Thyroid gland (tissue), 4 donors: ENCODE results near the gene COBLL1.

Experiments used
- POLR2A ChIP-seq, 2 donors: fragments of 450-650 bp; IDR thresholded peaks; one replicate each; pipeline ENCODE4 v1.6.1; 2017; ENCODE audit warnings: antibody characterized with exemption in 2 of 2, mild to moderate bottlenecking in 2 of 2, moderate library complexity in 1 of 2
- TF ChIP-seq, protein P1 (sequence below), 6 experiments: fragments of 200-600 bp in 3 of 6; fragments of 450-650 bp in 3 of 6; sonication (generic) in 3 of 6; IDR thresholded peaks; one replicate each; pipeline ENCODE4 v1.5.1; 2016 to 2019; ENCODE audit warnings: antibody characterized with exemption in 6 of 6, mild to moderate bottlenecking in 2 of 6, inconsistent platforms in 1 of 6, moderate library complexity in 1 of 6

DNA sequence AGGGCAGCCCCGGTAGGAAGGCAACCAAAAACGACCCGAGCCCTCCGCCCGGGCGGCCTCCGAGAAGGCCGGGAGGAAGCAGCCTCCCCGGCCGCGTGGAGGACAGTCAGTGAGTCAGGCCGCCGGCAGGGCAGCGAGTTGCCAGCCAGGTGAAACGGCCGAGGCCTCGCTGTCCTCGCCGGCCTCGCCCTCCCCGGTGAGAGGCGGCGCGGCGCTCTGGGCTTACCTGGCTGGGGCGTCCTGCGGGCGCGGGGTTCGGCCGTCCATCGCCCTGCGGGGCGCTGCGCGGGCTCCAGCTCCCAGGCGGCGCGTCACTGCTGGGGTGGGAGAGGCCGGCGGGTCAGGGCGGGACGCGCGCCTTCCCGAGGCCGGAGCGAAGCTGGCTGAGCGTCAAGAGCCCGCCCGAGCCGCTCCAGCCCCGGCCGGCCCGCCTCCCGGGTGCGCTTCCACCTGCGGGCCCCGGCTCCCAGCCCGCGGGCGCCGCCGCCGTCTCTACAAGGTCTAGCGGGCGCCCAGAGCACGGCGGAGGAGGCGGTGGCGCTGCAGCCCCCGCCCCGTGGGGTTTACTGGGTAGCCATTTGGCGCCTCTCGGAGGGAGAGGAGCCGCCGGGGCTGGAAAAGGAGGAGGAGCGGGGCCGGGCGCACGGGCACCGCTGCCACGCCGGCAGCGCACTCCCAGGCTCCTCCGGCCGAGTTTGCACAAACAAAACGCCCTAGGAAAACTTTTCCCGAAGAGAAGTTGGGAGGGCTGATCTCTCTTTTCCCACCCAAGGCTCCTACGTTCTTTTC, 499 bp downstream of the COBLL1 start:
- TF ChIP-seq, protein P1, sequence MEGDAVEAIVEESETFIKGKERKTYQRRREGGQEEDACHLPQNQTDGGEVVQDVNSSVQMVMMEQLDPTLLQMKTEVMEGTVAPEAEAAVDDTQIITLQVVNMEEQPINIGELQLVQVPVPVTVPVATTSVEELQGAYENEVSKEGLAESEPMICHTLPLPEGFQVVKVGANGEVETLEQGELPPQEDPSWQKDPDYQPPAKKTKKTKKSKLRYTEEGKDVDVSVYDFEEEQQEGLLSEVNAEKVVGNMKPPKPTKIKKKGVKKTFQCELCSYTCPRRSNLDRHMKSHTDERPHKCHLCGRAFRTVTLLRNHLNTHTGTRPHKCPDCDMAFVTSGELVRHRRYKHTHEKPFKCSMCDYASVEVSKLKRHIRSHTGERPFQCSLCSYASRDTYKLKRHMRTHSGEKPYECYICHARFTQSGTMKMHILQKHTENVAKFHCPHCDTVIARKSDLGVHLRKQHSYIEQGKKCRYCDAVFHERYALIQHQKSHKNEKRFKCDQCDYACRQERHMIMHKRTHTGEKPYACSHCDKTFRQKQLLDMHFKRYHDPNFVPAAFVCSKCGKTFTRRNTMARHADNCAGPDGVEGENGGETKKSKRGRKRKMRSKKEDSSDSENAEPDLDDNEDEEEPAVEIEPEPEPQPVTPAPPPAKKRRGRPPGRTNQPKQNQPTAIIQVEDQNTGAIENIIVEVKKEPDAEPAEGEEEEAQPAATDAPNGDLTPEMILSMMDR (IDR thresholded peaks at IDR 0.05) = peak in 2 of 6 experiments; percentile 20 to 33
- peak in 1 of 2 donors; percentile 59 for TF ChIP-seq POLR2A (IDR thresholded peaks at IDR 0.05)
